ENCODE results near the gene PPP1R14C. TPM values are rescaled to one million over a fixed set of nuclear protein-coding genes. Genes with fewer than 3 reads are reported as not detected.
A peak's percentile ranks its signal among the peaks of the same experiment; 100 is the strongest.

The PPP1R14C gene
- total and polyA plus RNA-seq, 8 donors = 0.09 to 7.3 (median 0.74) TPM

- no peak for DNase-seq
- no peak for FAIRE-seq
- Histone ChIP-seq H3K27me3 (no peaks in the 10 kb centered on the region), H3K9me3 (no peaks in the 10 kb centered on the region), H3K36me3 (no peaks in the 10 kb centered on the region), H3K4me3 (no peak overlapping the region), H3K4me1 (no peaks in the 10 kb centered on the region), H3K27ac (no peak overlapping the region)
- intact Hi-C loops (cut with DNase I) = no loop called here
- no peak for TF ChIP-seq CTCF (IDR thresholded peaks at IDR 0.05)
- whole genome bisulfite sequencing, 2 donors = 77 to 80% methylated on average over 2 of the region's 2 CpGs
- no peak for ATAC-seq
Measured at GRCh38 chr6:150209415-150209814, 66.6 kb downstream of the PPP1R14C start.

GRCh38 chr6:150211700-150212511 is 69.1 kb downstream of the PPP1R14C start:
- no peak for ATAC-seq
- intact Hi-C loops (cut with DNase I) = no loop called here
- no peak for TF ChIP-seq CTCF (IDR thresholded peaks at IDR 0.05)
- H3K4me3 ChIP-seq = no peak overlapping the region
- FAIRE-seq = no peak
- H3K27me3 ChIP-seq = no peaks in the 10 kb centered on the region
- H3K9me3 ChIP-seq = no peaks in the 10 kb centered on the region
- H3K4me1 ChIP-seq = no peaks in the 10 kb centered on the region
- no peaks in the 10 kb centered on the region for H3K36me3 ChIP-seq
- WGBS, 2 donors = 81 to 86% methylated on average over 11 of the region's 11 CpGs
- H3K27ac ChIP-seq = no peak overlapping the region
- DNase-seq = no peak

- Histone ChIP-seq H3K27me3 (no peaks in the 10 kb centered on the region), H3K4me1 (no peaks in the 10 kb centered on the region), H3K27ac (no peak overlapping the region), H3K4me3 (no peak overlapping the region), H3K36me3 (no peaks in the 10 kb centered on the region), H3K9me3 (no peaks in the 10 kb centered on the region)
- DNase-seq (no peak), FAIRE-seq (no peak), ATAC-seq (peak in 1 of 4 donors; percentile 48)
- 66 to 72% methylated on average over 10 of the region's 10 CpGs for WGBS, 2 donors
- intact Hi-C loops (cut with DNase I) = no loop called here
- no peak for TF ChIP-seq CTCF (IDR thresholded peaks at IDR 0.05)
Measured at GRCh38 chr6:150212778-150213177, 69.9 kb downstream of the PPP1R14C start.

- Histone ChIP-seq H3K27me3 (no peaks in the 10 kb centered on the region), H3K27ac (no peak overlapping the region), H3K4me3 (no peak overlapping the region), H3K36me3 (no peaks in the 10 kb centered on the region), H3K9me3 (no peaks in the 10 kb centered on the region), H3K4me1 (no peaks in the 10 kb centered on the region)
- FAIRE-seq (no peak), ATAC-seq (no peak), DNase-seq (no peak)
- intact Hi-C loops (cut with DNase I) = no loop called here
- 75 to 82% methylated on average over 1 of the region's 1 CpG for WGBS, 2 donors
- no peak for TF ChIP-seq CTCF (IDR thresholded peaks at IDR 0.05)
Measured at GRCh38 chr6:150213301-150213700, 70.5 kb downstream of the PPP1R14C start.

GRCh38 chr6:150214310-150214709 is 71.5 kb downstream of the PPP1R14C start:
- Histone ChIP-seq H3K4me1 (no peaks in the 10 kb centered on the region), H3K9me3 (no peaks in the 10 kb centered on the region), H3K27me3 (no peaks in the 10 kb centered on the region), H3K27ac (no peak overlapping the region), H3K36me3 (no peaks in the 10 kb centered on the region), H3K4me3 (no peak overlapping the region)
- intact Hi-C loops (cut with DNase I) = no loop called here
- DNase-seq = no peak
- no peak for FAIRE-seq
- ATAC-seq = no peak
- no peak for TF ChIP-seq CTCF (IDR thresholded peaks at IDR 0.05)
